GM21528 (cell line): ENCODE data around the gene SRRM3.
"Not testable (repeated sequence)": the region's sequence is repeated elsewhere in the genome, so short reads cannot be mapped to it uniquely, and the experiment has no call there.

ENCODE experiments used
- ATAC-seq: cut with Tn5 transposase; IDR thresholded peaks from one replicate; pipeline ENCODE4 v1.9.1; 2021; ENCODE audit warnings: mild to moderate bottlenecking, moderate library complexity; ENCODE audit not compliant: unreplicated experiment, low FRiP score

The SRRM3 gene

GRCh38 chr7:76285604-76286374 is 84.1 kb downstream of the SRRM3 start:
- no peak for ATAC-seq

GRCh38 chr7:76286842-76287403 is 85.2 kb downstream of the SRRM3 start:
- ATAC-seq = no peak

GRCh38 chr7:76290847-76291350 is 89.2 kb downstream of the SRRM3 start:
- ATAC-seq = not testable (repeated sequence)

GRCh38 chr7:76291351-76292212 is 89.9 kb downstream of the SRRM3 start:
- peak; percentile 83 for ATAC-seq

- ATAC-seq = no peak
Measured at GRCh38 chr7:76292213-76292573, 90.5 kb downstream of the SRRM3 start.

GRCh38 chr7:76292911-76293310 is 91.2 kb downstream of the SRRM3 start:
- ATAC-seq = not testable (repeated sequence)

- no peak for ATAC-seq
Measured at GRCh38 chr7:76293407-76293901, 91.8 kb downstream of the SRRM3 start.

- no peak for ATAC-seq
Measured at GRCh38 chr7:76294344-76295024, 92.8 kb downstream of the SRRM3 start.

- no peak for ATAC-seq
Measured at GRCh38 chr7:76296743-76297740, 95.3 kb downstream of the SRRM3 start.

- ATAC-seq = no peak
Measured at GRCh38 chr7:76300166-76300731, 98.6 kb downstream of the SRRM3 start.

- no peak for ATAC-seq
Measured at GRCh38 chr7:76301000-76301399, 99.3 kb downstream of the SRRM3 start.

- peak; percentile 42 for ATAC-seq
Measured at GRCh38 chr7:76302347-76303201, 100.9 kb downstream of the SRRM3 start, which contains the start of gene HSPB1. TSS of gene HSPB1 (plus strand) at chr7:76302673. CDS start at chr7:76302713, 40 bp downstream.

GRCh38 chr7:76303202-76304147 is 101.8 kb downstream of the SRRM3 start:
- peak; percentile 46 for ATAC-seq

GRCh38 chr7:76304888-76305375 is 103.2 kb downstream of the SRRM3 start:
- ATAC-seq = no peak

GRCh38 chr7:76308874-76309273 is 107.2 kb downstream of the SRRM3 start:
- not testable (repeated sequence) for ATAC-seq

- ATAC-seq = not testable (repeated sequence)
Measured at GRCh38 chr7:76309341-76310101, 107.8 kb downstream of the SRRM3 start.
